Measurements from ENCODE around the gene CDYL2. TPM values are rescaled to one million over a fixed set of nuclear protein-coding genes. Genes with fewer than 3 reads are reported as not detected.

CDYL2 gene
- total RNA-seq, 4 donors from 2014 or later = 0.80 to 3.5 (median 2.3) TPM

DNA sequence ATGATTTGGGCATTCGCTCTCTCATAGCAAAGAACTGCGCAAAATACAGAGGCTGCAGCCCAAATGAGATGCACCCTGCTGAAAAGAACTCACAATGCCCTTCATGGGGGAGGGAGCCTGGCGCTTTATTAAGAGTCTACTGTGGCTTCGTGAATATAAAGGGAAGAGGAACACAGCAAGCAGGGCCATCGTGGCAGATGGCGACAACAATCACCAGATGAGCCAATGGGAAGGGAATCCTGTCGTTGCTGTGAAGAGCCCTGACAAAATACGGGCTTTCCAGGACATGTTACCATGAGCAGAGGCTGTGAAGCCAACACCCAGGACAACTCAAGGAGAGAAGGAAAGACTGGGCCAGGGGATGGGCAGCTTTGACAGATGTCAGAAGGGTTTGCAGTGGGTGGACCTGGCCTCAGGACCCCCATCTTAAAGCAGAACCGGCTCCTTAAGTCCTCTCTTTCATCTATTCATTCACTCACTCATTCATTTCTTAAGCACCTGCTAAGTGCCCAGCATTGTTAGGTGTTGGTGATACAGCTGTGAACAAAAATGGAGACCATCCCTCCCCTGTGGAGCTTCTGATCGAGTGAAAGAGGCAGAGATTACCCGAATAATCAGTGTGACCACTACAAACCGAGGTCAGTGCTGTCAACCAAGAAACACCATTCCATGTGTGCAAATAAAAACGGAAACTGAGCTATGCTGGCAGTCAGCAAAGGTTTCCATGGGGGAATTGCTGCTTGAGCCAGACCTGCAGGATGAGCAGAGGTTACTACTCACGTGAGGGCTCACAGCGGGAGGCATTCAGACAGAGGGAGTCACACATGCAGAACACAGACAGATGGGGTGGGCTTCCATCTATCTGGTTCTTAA, 137.8 kb downstream of the CDYL2 start:
- 81 to 89% methylated on average over 8 to 15 of the region's 15 CpGs for WGBS, 2 donors (ENCODE audit: low coverage in 1 of 2)
- no peak for DNase-seq
- Histone ChIP-seq H3K9me3 (no peaks in the 10 kb centered on the region), H3K4me3 (no peak overlapping the region), H3K27me3 (no peaks in the 10 kb centered on the region), H3K4me1 (no peaks in the 10 kb centered on the region), H3K27ac (no peak overlapping the region), H3K36me3 (no peaks in the 10 kb centered on the region)
- no peak for TF ChIP-seq POLR2AphosphoS5 (IDR thresholded peaks at IDR 0.05)
- no peak for TF ChIP-seq EP300 (IDR thresholded peaks at IDR 0.05; ENCODE audit: low read depth)
- TF ChIP-seq, protein P1, sequence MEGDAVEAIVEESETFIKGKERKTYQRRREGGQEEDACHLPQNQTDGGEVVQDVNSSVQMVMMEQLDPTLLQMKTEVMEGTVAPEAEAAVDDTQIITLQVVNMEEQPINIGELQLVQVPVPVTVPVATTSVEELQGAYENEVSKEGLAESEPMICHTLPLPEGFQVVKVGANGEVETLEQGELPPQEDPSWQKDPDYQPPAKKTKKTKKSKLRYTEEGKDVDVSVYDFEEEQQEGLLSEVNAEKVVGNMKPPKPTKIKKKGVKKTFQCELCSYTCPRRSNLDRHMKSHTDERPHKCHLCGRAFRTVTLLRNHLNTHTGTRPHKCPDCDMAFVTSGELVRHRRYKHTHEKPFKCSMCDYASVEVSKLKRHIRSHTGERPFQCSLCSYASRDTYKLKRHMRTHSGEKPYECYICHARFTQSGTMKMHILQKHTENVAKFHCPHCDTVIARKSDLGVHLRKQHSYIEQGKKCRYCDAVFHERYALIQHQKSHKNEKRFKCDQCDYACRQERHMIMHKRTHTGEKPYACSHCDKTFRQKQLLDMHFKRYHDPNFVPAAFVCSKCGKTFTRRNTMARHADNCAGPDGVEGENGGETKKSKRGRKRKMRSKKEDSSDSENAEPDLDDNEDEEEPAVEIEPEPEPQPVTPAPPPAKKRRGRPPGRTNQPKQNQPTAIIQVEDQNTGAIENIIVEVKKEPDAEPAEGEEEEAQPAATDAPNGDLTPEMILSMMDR (IDR thresholded peaks at IDR 0.05) = no peak
- TF ChIP-seq POLR2A (IDR thresholded peaks at IDR 0.05) = no peak
- in situ Hi-C loops (cut with MboI; ENCODE audit: low pct_ligation_motif_present in 1 of 4, low pct_unique_long_range_greater_than_20kb in 1 of 4, low sequenced_read_pairs in 3 of 4) (no loop called here), intact Hi-C loops (cut with DNase I; ENCODE audit: low total_unique reads) (no loop called here)

DNA sequence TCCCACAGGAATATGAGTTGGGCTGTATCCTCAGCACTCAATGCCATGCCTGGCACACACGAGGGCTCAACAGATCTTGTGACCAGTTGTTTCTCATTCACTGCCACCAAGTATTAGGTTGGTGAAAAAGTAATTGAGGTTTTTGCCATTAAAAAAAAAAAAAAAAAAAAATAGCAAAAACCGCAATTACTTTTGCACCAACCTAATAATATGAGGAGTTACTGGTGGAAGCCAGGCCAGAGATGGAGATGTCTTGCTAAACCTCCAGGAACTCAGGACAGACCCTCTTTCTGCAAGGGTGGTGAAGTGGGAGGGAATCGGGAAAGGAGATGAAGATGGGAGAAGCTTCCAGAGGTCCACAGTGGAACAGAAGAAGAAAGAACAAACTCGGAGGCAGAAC, 139.0 kb downstream of the CDYL2 start:
- no peaks in the 10 kb centered on the region for H3K27me3 ChIP-seq
- H3K27ac ChIP-seq = no peak overlapping the region
- H3K9me3 ChIP-seq = no peaks in the 10 kb centered on the region
- no peaks in the 10 kb centered on the region for H3K36me3 ChIP-seq
- intact Hi-C loops (cut with DNase I; ENCODE audit: low total_unique reads) (no loop called here), in situ Hi-C loops (cut with MboI; ENCODE audit: low pct_ligation_motif_present in 1 of 4, low pct_unique_long_range_greater_than_20kb in 1 of 4, low sequenced_read_pairs in 3 of 4) (no loop called here)
- no peak for DNase-seq
- no peak overlapping the region for H3K4me3 ChIP-seq
- H3K4me1 ChIP-seq = no peaks in the 10 kb centered on the region
- WGBS, 2 donors (ENCODE audit: low coverage in 1 of 2) = 89 to 92% methylated on average over 4 of the region's 4 CpGs
- TF ChIP-seq EP300 (IDR thresholded peaks at IDR 0.05; ENCODE audit: low read depth) = no peak
- TF ChIP-seq POLR2A (IDR thresholded peaks at IDR 0.05) = no peak
- TF ChIP-seq POLR2AphosphoS5 (IDR thresholded peaks at IDR 0.05) = no peak
- TF ChIP-seq, protein P1 (IDR thresholded peaks at IDR 0.05) = no peak

DNA sequence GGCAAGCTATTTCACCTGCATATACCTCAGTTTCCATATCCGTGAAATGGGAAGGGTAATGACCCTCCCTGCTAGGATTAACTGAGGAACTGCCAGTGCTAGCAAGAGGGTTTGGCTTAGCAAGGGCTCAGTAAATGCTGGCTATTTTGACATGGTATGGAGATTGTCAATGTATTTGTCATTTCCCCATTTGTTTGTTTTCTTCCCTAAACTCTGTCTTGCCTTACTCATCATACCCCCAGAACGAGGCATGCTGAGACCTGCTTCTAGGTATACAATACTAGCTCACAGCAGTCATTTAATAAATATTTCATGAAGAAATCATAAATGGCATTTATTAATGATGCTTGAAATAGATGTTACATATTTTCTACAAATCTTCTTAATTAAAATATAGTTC, 139.6 kb downstream of the CDYL2 start:
- Histone ChIP-seq H3K27me3 (no peaks in the 10 kb centered on the region), H3K27ac (no peak overlapping the region), H3K9me3 (peaks cover 0 to 4% of the 10 kb centered on the region in 2 donors), H3K4me3 (no peak overlapping the region), H3K4me1 (no peaks in the 10 kb centered on the region), H3K36me3 (no peaks in the 10 kb centered on the region)
- TF ChIP-seq POLR2AphosphoS5 (IDR thresholded peaks at IDR 0.05) (no peak), EP300 (IDR thresholded peaks at IDR 0.05; ENCODE audit: low read depth) (no peak)
- intact Hi-C loops (cut with DNase I; ENCODE audit: low total_unique reads) (no loop called here), in situ Hi-C loops (cut with MboI; ENCODE audit: low pct_ligation_motif_present in 1 of 4, low pct_unique_long_range_greater_than_20kb in 1 of 4, low sequenced_read_pairs in 3 of 4) (no loop called here)
- WGBS, 2 donors (ENCODE audit: low coverage in 1 of 2) = 57 to 79% methylated on average over 2 of the region's 2 CpGs
- no peak for DNase-seq

DNA sequence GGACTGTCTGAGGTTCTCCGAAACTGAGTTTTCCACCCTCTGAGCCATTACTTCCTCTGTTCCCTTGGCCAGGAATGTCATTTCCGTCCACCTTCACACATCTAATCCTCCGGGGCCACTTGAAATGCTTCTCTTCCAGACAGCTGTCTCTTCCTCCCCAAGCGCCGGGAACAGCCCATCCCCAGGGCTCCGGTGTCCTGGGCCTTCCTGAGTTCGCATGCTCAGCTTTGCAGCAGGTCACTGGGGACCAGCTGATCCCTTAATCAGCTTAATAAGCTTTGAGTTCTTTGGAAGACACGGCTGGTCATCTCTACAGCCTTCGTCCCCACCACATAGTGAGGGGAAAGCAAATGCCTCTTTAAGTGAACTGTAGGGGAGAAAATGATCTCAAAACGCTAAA, 140.2 kb downstream of the CDYL2 start:
- no peaks in the 10 kb centered on the region for H3K36me3 ChIP-seq
- WGBS, 2 donors (ENCODE audit: low coverage in 1 of 2) = 82 to 86% methylated on average over 3 to 10 of the region's 10 CpGs
- no peaks in the 10 kb centered on the region for H3K4me1 ChIP-seq
- no peaks in the 10 kb centered on the region for H3K27me3 ChIP-seq
- no peak overlapping the region for H3K27ac ChIP-seq
- TF ChIP-seq EP300 (IDR thresholded peaks at IDR 0.05; ENCODE audit: low read depth) (no peak), POLR2A (IDR thresholded peaks at IDR 0.05) (no peak)
- TF ChIP-seq, protein P1 (IDR thresholded peaks at IDR 0.05) = no peak
- DNase-seq = no peak
- in situ Hi-C loops (cut with MboI; ENCODE audit: low pct_ligation_motif_present in 1 of 4, low pct_unique_long_range_greater_than_20kb in 1 of 4, low sequenced_read_pairs in 3 of 4) = no loop called here
- intact Hi-C loops (cut with DNase I; ENCODE audit: low total_unique reads) = no loop called here
- no peak overlapping the region for H3K4me3 ChIP-seq
- H3K9me3 ChIP-seq = peaks cover 0 to 6% of the 10 kb centered on the region in 2 donors
